Measurements from ENCODE around the gene ATP6V1A. TPM values are rescaled to one million over a fixed set of nuclear protein-coding genes. Genes with fewer than 3 reads are reported as not detected.
A peak's percentile ranks its signal among the peaks of the same experiment; 100 is the strongest.

Gene ATP6V1A
- total RNA-seq, 1 experiment from 2014 or later: 73.4 TPM

DNA sequence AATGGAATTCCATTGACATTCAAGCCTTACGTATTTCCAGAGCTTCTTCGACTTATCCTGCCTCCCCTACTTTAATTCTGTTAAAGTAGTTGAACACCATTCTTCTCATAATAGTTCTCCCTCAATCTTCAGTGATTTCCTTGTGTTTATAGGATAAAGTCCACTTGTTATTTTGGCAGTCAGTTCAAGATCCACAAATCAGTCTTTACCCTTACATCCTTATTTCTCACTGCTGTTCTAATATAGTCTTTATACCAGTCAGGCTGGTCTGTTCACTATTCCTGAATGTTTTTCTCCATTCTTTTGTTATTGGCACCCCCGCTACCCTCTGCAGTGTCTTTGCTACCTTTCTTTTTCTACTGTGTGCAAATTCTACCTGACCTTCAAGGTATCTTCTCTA, 29.7 kb downstream of the ATP6V1A start:
- no peak overlapping the region for H3K18ac ChIP-seq (ENCODE audit: insufficient read length, low read depth, low read length)
- Mint-ChIP-seq H3K36me3 (ENCODE audit: insufficient read depth in 1 of 3, low read depth in 3 of 3) (peaks cover 0 to 2% (median 0%) of the 10 kb centered on the region in 3 experiments; a peak in 2 of 7 replicates), H3K4me1 (peaks cover 10 to 19% of the 10 kb centered on the region in 2 experiments), H3K27ac (peak overlapping the region in 1 of 3 experiments; percentile 15; a peak in 1 of 7 replicates), H3K9me3 (no peaks in the 10 kb centered on the region), H3K4me3 (no peak overlapping the region), H3K27me3 (ENCODE audit: low read depth) (no peaks in the 10 kb centered on the region)
- H3T11ph ChIP-seq (ENCODE audit: low read length): no peak overlapping the region
- H2BK5ac ChIP-seq (ENCODE audit: insufficient read length, low read length): no peak overlapping the region
- H3K79me2 ChIP-seq (ENCODE audit: insufficient read depth, low read length): no peaks in the 10 kb centered on the region
- H3K14ac ChIP-seq (ENCODE audit: insufficient read depth, low read length): no peak overlapping the region
- H2BK120ac ChIP-seq (ENCODE audit: low read depth, low read length, poor library complexity, severe bottlenecking): no peak overlapping the region
- no CpG with 5 or more reads among the region's 3 CpGs for WGBS (ENCODE audit: extremely low coverage, insufficient read length, low lambda C conversion rate)
- H3K4me2 ChIP-seq (ENCODE audit: insufficient read depth, insufficient read length, low read length): no peak overlapping the region
- no peaks in the 10 kb centered on the region for H3K23me2 ChIP-seq (ENCODE audit: insufficient read length, low read depth, low read length, poor library complexity, severe bottlenecking)
- DNase-seq: no peak
- no peaks in the 10 kb centered on the region for H3K79me1 ChIP-seq (ENCODE audit: insufficient read depth, low read depth, low read length, poor library complexity, severe bottlenecking)
- no peak overlapping the region for H3K56ac ChIP-seq (ENCODE audit: insufficient read length, low read depth, low read length)
- no peak overlapping the region for H4K91ac ChIP-seq (ENCODE audit: insufficient read length, low read depth, low read length)
- H3K23ac ChIP-seq (ENCODE audit: insufficient read length, low read depth, low read length): no peak overlapping the region
- no peak overlapping the region for H4K5ac ChIP-seq (ENCODE audit: insufficient read length, low read depth, low read length)
- no peak overlapping the region for H2AFZ ChIP-seq (ENCODE audit: low read length)
- no peak overlapping the region for H3K4ac ChIP-seq (ENCODE audit: low read depth, low read length)
- no peak overlapping the region for H3K9ac ChIP-seq (ENCODE audit: extremely low read depth, insufficient read length, low read length)
- no peaks in the 10 kb centered on the region for H3K9me3 ChIP-seq (ENCODE audit: control insufficient read depth, low read depth, low read length)
- no peaks in the 10 kb centered on the region for H3K4me1 ChIP-seq (ENCODE audit: insufficient read depth, low read length)
- no peaks in the 10 kb centered on the region for H4K20me1 ChIP-seq (ENCODE audit: control insufficient read depth, insufficient read depth, insufficient read length)
- TF ChIP-seq, protein P1, sequence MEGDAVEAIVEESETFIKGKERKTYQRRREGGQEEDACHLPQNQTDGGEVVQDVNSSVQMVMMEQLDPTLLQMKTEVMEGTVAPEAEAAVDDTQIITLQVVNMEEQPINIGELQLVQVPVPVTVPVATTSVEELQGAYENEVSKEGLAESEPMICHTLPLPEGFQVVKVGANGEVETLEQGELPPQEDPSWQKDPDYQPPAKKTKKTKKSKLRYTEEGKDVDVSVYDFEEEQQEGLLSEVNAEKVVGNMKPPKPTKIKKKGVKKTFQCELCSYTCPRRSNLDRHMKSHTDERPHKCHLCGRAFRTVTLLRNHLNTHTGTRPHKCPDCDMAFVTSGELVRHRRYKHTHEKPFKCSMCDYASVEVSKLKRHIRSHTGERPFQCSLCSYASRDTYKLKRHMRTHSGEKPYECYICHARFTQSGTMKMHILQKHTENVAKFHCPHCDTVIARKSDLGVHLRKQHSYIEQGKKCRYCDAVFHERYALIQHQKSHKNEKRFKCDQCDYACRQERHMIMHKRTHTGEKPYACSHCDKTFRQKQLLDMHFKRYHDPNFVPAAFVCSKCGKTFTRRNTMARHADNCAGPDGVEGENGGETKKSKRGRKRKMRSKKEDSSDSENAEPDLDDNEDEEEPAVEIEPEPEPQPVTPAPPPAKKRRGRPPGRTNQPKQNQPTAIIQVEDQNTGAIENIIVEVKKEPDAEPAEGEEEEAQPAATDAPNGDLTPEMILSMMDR (conservative IDR thresholded peaks at IDR 0.05): no peak
- H2BK20ac ChIP-seq (ENCODE audit: low read depth, low read length, poor library complexity, severe bottlenecking): no peak overlapping the region
- no peaks in the 10 kb centered on the region for H3K27me3 ChIP-seq (ENCODE audit: insufficient read depth, low read length)
- no peak overlapping the region for H4K8ac ChIP-seq (replicated peaks; ENCODE audit: insufficient read length, low read depth, low read length)
- no peak overlapping the region for H2AK5ac ChIP-seq (ENCODE audit: insufficient read length, low read length)
- H2BK12ac ChIP-seq (ENCODE audit: insufficient read length, low read depth, low read length): no peak overlapping the region
- H2BK15ac ChIP-seq (ENCODE audit: low read depth, low read length): no peak overlapping the region
- no peak overlapping the region for H3K27ac ChIP-seq (ENCODE audit: insufficient read length, low read depth, low read length)
